Measurements from ENCODE around the gene GRID2. TPM values are rescaled to one million over a fixed set of nuclear protein-coding genes. Genes with fewer than 3 reads are reported as not detected.

GRID2 gene
- total RNA-seq, 6 experiments from 2014 or later, result not detected

DNA sequence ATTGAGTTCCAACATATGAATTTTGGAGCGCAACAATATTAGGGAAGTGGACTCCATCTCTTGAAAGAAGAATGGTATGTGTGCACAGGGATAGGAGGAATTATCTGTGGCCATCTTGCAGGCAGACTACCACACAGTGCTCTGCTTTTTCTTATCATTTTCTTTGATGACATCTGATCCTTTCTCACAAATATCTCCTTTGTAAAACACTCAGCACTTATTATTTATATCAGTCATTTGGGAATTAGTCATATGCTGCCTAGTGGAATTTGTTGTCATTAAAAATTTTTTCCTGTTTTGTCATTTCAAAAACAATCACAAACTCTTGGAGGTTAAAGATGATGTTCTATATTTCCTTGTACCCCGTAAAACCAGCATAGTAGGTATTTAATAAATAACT lies 1080.5 kb downstream of the GRID2 start:
- H3K36me3 Mint-ChIP-seq (ENCODE audit: low read depth), result no peaks in the 10 kb centered on the region; the same call in 1 of the 2 replicates
- no peak overlapping the region for H3K4me3 Mint-ChIP-seq
- no peak for DNase-seq
- no peak for TF ChIP-seq CTCF (IDR thresholded peaks at IDR 0.05)
- no peaks in the 10 kb centered on the region for H3K27me3 Mint-ChIP-seq (ENCODE audit: insufficient read depth)
- peaks cover 23% of the 10 kb centered on the region for H3K9me3 Mint-ChIP-seq
- H3K4me1 Mint-ChIP-seq (ENCODE audit: low read depth), result no peaks in the 10 kb centered on the region
- H3K27ac Mint-ChIP-seq, result no peak overlapping the region

DNA sequence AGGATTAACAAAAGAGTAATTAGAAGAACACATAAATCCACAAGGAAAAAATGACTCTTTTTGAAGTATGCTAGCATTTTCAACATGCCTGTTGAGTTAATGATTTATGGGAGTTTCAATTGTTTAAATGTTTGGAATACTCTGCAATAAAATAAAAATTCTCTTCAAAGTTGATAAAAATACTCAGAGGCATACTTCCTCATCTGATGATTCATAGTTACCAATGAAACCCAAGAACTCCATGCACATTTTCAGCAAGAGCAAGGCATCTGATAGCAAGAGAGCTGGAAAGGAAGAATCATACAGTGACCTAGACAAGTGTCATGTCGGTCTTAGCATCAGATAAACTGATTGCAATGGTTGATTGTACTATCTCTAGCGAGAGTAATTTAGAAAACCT lies 1081.1 kb downstream of the GRID2 start:
- DNase-seq, result no peak
- no peak for TF ChIP-seq CTCF (IDR thresholded peaks at IDR 0.05)
- H3K36me3 Mint-ChIP-seq (ENCODE audit: low read depth), result no peaks in the 10 kb centered on the region; the same call in 1 of the 2 replicates
- H3K4me1 Mint-ChIP-seq (ENCODE audit: low read depth), result no peaks in the 10 kb centered on the region
- no peak overlapping the region for H3K4me3 Mint-ChIP-seq
- H3K9me3 Mint-ChIP-seq, result peaks cover 25% of the 10 kb centered on the region
- H3K27ac Mint-ChIP-seq, result no peak overlapping the region
- H3K27me3 Mint-ChIP-seq (ENCODE audit: insufficient read depth), result no peaks in the 10 kb centered on the region

GRCh38 chr4:93394545-93395081 lies 1090.8 kb downstream of the GRID2 start:
- Mint-ChIP-seq H3K4me3 (no peak overlapping the region), H3K27ac (no peak overlapping the region), H3K27me3 (ENCODE audit: insufficient read depth) (no peaks in the 10 kb centered on the region), H3K9me3 (peaks cover 4% of the 10 kb centered on the region; the same call in 1 of the 2 replicates), H3K36me3 (ENCODE audit: low read depth) (no peaks in the 10 kb centered on the region), H3K4me1 (ENCODE audit: low read depth) (no peaks in the 10 kb centered on the region)
- TF ChIP-seq CTCF (IDR thresholded peaks at IDR 0.05), result no peak
- DNase-seq, result no peak

GRCh38 chr4:93396272-93396671 lies 1092.5 kb downstream of the GRID2 start:
- no peaks in the 10 kb centered on the region for H3K36me3 Mint-ChIP-seq (ENCODE audit: low read depth)
- TF ChIP-seq CTCF (IDR thresholded peaks at IDR 0.05), result no peak
- no peak overlapping the region for H3K27ac Mint-ChIP-seq
- H3K27me3 Mint-ChIP-seq (ENCODE audit: insufficient read depth), result no peaks in the 10 kb centered on the region
- no peak overlapping the region for H3K4me3 Mint-ChIP-seq
- peaks cover 4% of the 10 kb centered on the region; the same call in 1 of the 2 replicates for H3K9me3 Mint-ChIP-seq
- no peak for DNase-seq
- H3K4me1 Mint-ChIP-seq (ENCODE audit: low read depth), result no peaks in the 10 kb centered on the region

GRCh38 chr4:93403571-93403970 lies 1099.8 kb downstream of the GRID2 start:
- Mint-ChIP-seq H3K36me3 (ENCODE audit: low read depth) (no peaks in the 10 kb centered on the region), H3K9me3 (peaks cover 15% of the 10 kb centered on the region), H3K27ac (no peak overlapping the region), H3K27me3 (ENCODE audit: insufficient read depth) (no peaks in the 10 kb centered on the region), H3K4me1 (ENCODE audit: low read depth) (no peaks in the 10 kb centered on the region), H3K4me3 (no peak overlapping the region)
- DNase-seq, result no peak
- TF ChIP-seq CTCF (IDR thresholded peaks at IDR 0.05), result no peak
